Activated CD8-positive, alpha-beta memory T cell treated with anti-CD3 and anti-CD28 coated beads for 24 hours (primary cell): ENCODE results near the gene PRR13.
"Not testable (repeated sequence)": the region's sequence is repeated elsewhere in the genome, so short reads cannot be mapped to it uniquely, and the experiment has no call there.

ENCODE experiments used
- DNase-seq: peaks from one replicate; pipeline ENCODE4 v3.0.0-alpha.2; 2020

The PRR13 gene

GRCh38 chr12:53439582-53439981, 2.0 kb upstream of the PRR13 start:
- not testable (repeated sequence) for DNase-seq

GRCh38 chr12:53443955-53444354, 2.4 kb downstream of the PRR13 start:
- no peak for DNase-seq

GRCh38 chr12:53444593-53445325, 3.2 kb downstream of the PRR13 start:
- not testable (repeated sequence) for DNase-seq

GRCh38 chr12:53450936-53451335, 9.4 kb downstream of the PRR13 start:
- DNase-seq: no peak

GRCh38 chr12:53451661-53452158, 10.2 kb downstream of the PRR13 start, which contains the start of gene PCBP2:
Gene PCBP2 (plus strand): TSS chr12:53452102. CDS start chr12:53454801, 2,699 bp downstream.
- DNase-seq: peak; percentile 96

- DNase-seq: peak; percentile 93
Observed at GRCh38 chr12:53452159-53453077, 10.9 kb downstream of the PRR13 start.

- DNase-seq: no peak
Observed at GRCh38 chr12:53453953-53454640, 12.6 kb downstream of the PRR13 start.

- no peak for DNase-seq
Observed at GRCh38 chr12:53454707-53455106, 13.2 kb downstream of the PRR13 start.

- DNase-seq: no peak
Observed at GRCh38 chr12:53456654-53457366, 15.3 kb downstream of the PRR13 start.

- no peak for DNase-seq
Observed at GRCh38 chr12:53459097-53459496, 17.6 kb downstream of the PRR13 start.

GRCh38 chr12:53461059-53461458, 19.5 kb downstream of the PRR13 start:
- DNase-seq: peak; percentile 49

- peak; percentile 45 for DNase-seq
Observed at GRCh38 chr12:53461591-53461990, 20.1 kb downstream of the PRR13 start.

GRCh38 chr12:53462935-53463334, 21.4 kb downstream of the PRR13 start:
- DNase-seq: peak; percentile 47

GRCh38 chr12:53463802-53464560, 22.4 kb downstream of the PRR13 start:
- DNase-seq: no peak

- DNase-seq: no peak
Observed at GRCh38 chr12:53464685-53465418, 23.3 kb downstream of the PRR13 start.

GRCh38 chr12:53465679-53466078, 24.1 kb downstream of the PRR13 start:
- DNase-seq: no peak

GRCh38 chr12:53466640-53467039, 25.1 kb downstream of the PRR13 start:
- DNase-seq: no peak

- DNase-seq: no peak
Observed at GRCh38 chr12:53467082-53467481, 25.5 kb downstream of the PRR13 start.

GRCh38 chr12:53467880-53468279, 26.3 kb downstream of the PRR13 start:
- DNase-seq: no peak

GRCh38 chr12:53468282-53468681, 26.7 kb downstream of the PRR13 start:
- no peak for DNase-seq

GRCh38 chr12:53472056-53472582, 30.6 kb downstream of the PRR13 start:
- no peak for DNase-seq
